GM18870 (cell line): ENCODE measurements around the gene POLE.

Source experiments
- ATAC-seq: cut with Tn5 transposase; IDR thresholded peaks from one replicate; pipeline ENCODE4 v1.9.1; 2021; ENCODE audit warnings: moderate library complexity; ENCODE audit not compliant: unreplicated experiment

The POLE gene

GRCh38 chr12:132582582-132583410 lies 104.3 kb downstream of the POLE start:
- ATAC-seq: no peak

GRCh38 chr12:132582058-132582420 lies 105.1 kb downstream of the POLE start:
- ATAC-seq: no peak

DNA sequence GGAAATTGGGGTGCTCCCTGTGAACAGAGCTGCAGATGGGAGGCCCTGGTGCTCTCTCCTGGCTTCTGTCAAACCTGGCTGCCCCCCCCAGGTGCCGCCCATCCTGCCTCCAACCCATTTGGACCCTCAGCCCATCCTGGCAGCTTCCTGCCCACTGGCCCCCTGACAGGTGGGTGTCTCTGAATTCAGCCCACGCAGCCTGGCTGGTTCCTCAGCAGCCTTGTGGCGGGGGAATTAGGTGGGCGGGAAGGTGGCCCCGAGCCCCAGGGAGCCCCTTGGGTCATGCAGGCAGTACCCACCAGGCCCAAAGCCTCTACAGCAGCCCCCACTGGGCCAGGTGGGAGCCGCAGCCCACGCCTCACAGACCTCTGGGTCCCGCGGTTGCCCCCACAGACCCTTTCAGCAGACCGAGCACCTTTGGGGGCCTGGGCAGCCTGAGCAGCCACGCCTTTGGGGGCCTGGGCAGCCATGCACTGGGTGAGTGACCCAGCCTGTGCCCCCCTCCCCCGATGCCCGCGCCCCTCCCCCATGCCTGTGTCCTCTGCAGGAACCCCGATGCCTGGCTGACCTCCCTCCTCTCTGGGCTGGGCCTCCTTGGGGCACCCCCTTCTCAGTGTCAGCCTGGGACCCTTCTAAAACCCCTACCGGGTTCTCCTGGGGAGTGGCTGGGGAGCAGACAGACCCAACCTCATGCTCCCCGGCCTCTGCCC lies 105.6 kb downstream of the POLE start:
- ATAC-seq: no peak

- ATAC-seq: no peak
These were observed 106.3 kb downstream of the POLE start for GRCh38 chr12:132580701-132581292.

DNA sequence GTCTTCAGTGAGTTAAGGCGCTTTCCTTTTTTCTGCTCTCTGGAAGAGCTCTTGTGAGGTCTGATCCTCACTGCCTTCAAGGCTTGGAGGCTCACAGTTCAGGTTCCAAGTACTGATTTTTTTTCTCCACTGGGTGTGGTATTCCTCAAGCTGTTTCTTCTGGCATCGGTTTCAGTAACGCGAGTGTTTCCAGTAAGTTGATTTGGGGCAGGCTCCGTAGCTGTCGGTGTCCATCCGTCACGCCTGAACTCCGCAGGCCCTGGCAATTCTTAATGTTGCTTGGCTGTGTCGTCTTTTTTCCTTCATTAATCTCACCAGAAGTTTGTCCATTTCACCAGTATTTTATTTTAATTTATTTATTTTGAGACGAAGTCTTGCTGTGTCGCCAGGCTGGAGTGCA lies 107.4 kb downstream of the POLE start:
- ATAC-seq: no peak

- no peak for ATAC-seq
These were observed 108.3 kb downstream of the POLE start for GRCh38 chr12:132578826-132579225.

DNA sequence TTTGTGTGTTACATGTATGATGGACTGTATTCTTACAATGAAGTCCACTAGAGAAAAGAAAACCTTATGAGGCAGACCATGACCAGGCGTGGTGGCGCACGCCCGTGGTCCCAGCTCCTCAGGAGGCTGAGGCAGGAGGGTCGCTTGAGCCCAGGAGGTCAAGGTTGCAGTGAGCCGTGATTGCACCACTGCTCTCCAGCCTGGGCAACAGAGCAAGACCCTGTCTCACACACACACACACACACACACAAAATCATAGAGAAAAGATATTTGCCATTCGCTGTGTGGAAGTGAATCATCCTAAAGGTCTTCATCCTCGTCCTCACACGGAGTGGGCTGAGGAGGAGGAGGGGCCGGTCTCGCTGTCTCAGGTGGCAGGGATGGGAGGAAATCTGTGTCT lies 109.0 kb downstream of the POLE start:
- ATAC-seq: no peak

- ATAC-seq: no peak
These were observed 109.8 kb downstream of the POLE start for GRCh38 chr12:132577191-132577920.

- no peak for ATAC-seq
These were observed 110.4 kb downstream of the POLE start for GRCh38 chr12:132576701-132577100.

DNA sequence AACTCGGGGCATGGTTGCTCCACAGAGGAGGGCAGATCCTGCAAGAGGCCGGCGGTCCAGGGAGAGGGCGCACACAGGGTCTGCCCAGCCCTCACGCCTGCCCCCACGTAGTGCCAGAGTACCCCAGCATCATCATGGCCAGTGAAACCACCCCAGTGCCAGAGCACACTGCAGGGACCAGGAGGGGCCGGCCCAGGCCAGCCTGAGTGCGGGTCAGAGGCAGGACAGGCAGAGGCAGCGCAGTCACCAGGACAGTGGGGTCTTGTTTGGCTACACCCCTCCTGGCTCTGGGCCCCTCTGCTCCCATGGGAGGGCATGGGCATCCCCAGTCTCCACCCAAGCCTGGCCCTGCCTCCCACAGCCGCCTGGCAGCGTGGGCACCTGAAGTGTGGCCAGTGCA lies 111.5 kb downstream of the POLE start:
- ATAC-seq: no peak

DNA sequence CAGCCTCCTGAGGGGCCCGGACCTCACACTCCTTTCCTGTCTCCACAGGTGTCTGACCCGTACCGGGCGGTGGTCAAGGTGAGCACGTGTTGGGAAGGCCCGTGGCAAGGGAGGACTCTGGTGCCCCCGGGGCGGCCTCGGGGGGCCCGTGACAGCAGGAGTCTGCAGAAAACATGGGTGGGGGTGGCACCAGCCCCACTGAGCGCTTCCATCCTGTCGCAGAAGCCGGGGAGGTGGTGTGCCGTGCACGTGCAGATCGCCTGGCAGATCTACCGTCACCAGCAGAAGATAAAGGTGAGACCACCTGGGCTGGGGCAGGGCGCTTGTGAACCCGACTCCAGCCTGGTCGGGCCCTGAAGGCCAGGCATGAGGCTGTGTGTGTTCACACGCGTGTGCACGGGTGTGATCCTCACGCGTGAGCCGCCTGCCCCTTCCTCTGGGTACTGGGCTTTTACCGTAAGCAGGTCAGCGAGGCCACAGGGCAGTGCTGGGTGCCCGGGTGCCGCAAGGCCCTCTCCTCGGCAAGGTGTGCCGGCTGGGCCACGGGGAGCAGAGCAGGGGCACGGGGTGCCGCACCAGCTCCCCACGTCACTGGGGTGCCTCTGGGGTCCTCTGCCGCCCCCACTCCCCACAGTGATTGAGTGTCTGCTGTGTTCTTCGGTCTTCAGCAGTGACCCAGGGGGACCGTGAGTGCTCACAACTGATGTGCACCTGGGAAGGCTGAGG lies 112.7 kb downstream of the POLE start:
- no peak for ATAC-seq
